ENCODE data around the gene IPMK. TPM values are rescaled to one million over a fixed set of nuclear protein-coding genes. Genes with fewer than 3 reads are reported as not detected.

Gene IPMK
- 7.5 and 7.7 TPM in 2 replicates for total RNA-seq

GRCh38 chr10:58267713-58268453, at the start of gene IPMK:
Gene IPMK (minus strand): TSS chr10:58267894. CDS start chr10:58267611, 283 bp downstream.
- peak; percentile 94 for DNase-seq (ENCODE audit: low spot score)
- Mint-ChIP-seq H3K27ac (peak within 1 kb of the TSS; percentile 95), H3K9me3 (no peaks in the 10 kb centered on the region), H3K36me3 (ENCODE audit: low read depth) (peaks cover 5% of the 10 kb centered on the region), H3K4me3 (ENCODE audit: low read depth) (peak within 1 kb of the TSS; percentile 90), H3K4me1 (ENCODE audit: low read depth) (peaks cover 24% of the 10 kb centered on the region), H3K27me3 (ENCODE audit: low read depth) (no peaks in the 10 kb centered on the region)
- intact Hi-C loops (cut with micrococcal nuclease): loop anchor here (1.0 to 10.0 kb wide), 3 partner anchors 31 to 1637 kb away; partner anchors contain the start of genes CCDC6 and UBE2D1

GRCh38 chr10:58316874-58317273, 49.2 kb upstream of the IPMK start:
- Mint-ChIP-seq H3K27me3 (ENCODE audit: low read depth) (peaks cover 27% of the 10 kb centered on the region), H3K9me3 (no peaks in the 10 kb centered on the region), H3K4me1 (ENCODE audit: low read depth) (no peaks in the 10 kb centered on the region), H3K4me3 (ENCODE audit: low read depth) (no peak overlapping the region), H3K36me3 (ENCODE audit: low read depth) (no peaks in the 10 kb centered on the region), H3K27ac (no peak overlapping the region)
- intact Hi-C loops (cut with micrococcal nuclease): no loop called here
- DNase-seq (ENCODE audit: low spot score): no peak

GRCh38 chr10:58311026-58311425, 43.3 kb upstream of the IPMK start:
- intact Hi-C loops (cut with micrococcal nuclease): no loop called here
- H3K36me3 Mint-ChIP-seq (ENCODE audit: low read depth): no peaks in the 10 kb centered on the region
- no peak overlapping the region for H3K4me3 Mint-ChIP-seq (ENCODE audit: low read depth)
- no peaks in the 10 kb centered on the region for H3K4me1 Mint-ChIP-seq (ENCODE audit: low read depth)
- no peaks in the 10 kb centered on the region for H3K9me3 Mint-ChIP-seq
- DNase-seq (ENCODE audit: low spot score): no peak
- H3K27ac Mint-ChIP-seq: no peak overlapping the region
- H3K27me3 Mint-ChIP-seq (ENCODE audit: low read depth): peaks cover 31% of the 10 kb centered on the region

- Mint-ChIP-seq H3K9me3 (no peaks in the 10 kb centered on the region), H3K27ac (no peak overlapping the region), H3K27me3 (ENCODE audit: low read depth) (peaks cover 25% of the 10 kb centered on the region), H3K4me3 (ENCODE audit: low read depth) (no peak overlapping the region), H3K4me1 (ENCODE audit: low read depth) (no peaks in the 10 kb centered on the region), H3K36me3 (ENCODE audit: low read depth) (no peaks in the 10 kb centered on the region)
- no peak for DNase-seq (ENCODE audit: low spot score)
- intact Hi-C loops (cut with micrococcal nuclease): no loop called here
Measured at GRCh38 chr10:58307676-58308075, 40.0 kb upstream of the IPMK start.

- H3K36me3 Mint-ChIP-seq (ENCODE audit: low read depth): no peaks in the 10 kb centered on the region
- intact Hi-C loops (cut with micrococcal nuclease): no loop called here
Measured at GRCh38 chr10:58305821-58306220, 38.1 kb upstream of the IPMK start.

GRCh38 chr10:58304099-58304633, 36.5 kb upstream of the IPMK start:
- Mint-ChIP-seq H3K27me3 (ENCODE audit: low read depth) (peaks cover 20% of the 10 kb centered on the region), H3K9me3 (no peaks in the 10 kb centered on the region), H3K27ac (no peak overlapping the region), H3K4me1 (ENCODE audit: low read depth) (peaks cover 2% of the 10 kb centered on the region), H3K36me3 (ENCODE audit: low read depth) (no peaks in the 10 kb centered on the region), H3K4me3 (ENCODE audit: low read depth) (no peak overlapping the region)
- no peak for DNase-seq (ENCODE audit: low spot score)
- intact Hi-C loops (cut with micrococcal nuclease): no loop called here

More at GRCh38 chr10:58305821-58306220, 38.1 kb upstream of the IPMK start:
- no peaks in the 10 kb centered on the region for H3K4me1 Mint-ChIP-seq (ENCODE audit: low read depth)
- H3K27me3 Mint-ChIP-seq (ENCODE audit: low read depth): peaks cover 26% of the 10 kb centered on the region
- H3K9me3 Mint-ChIP-seq: no peaks in the 10 kb centered on the region
- no peak overlapping the region for H3K27ac Mint-ChIP-seq
- H3K4me3 Mint-ChIP-seq (ENCODE audit: low read depth): no peak overlapping the region
- no peak for DNase-seq (ENCODE audit: low spot score)

GRCh38 chr10:58302254-58302653, 34.6 kb upstream of the IPMK start:
- peaks cover 2% of the 10 kb centered on the region for H3K4me1 Mint-ChIP-seq (ENCODE audit: low read depth)
- DNase-seq (ENCODE audit: low spot score): no peak

GRCh38 chr10:58300676-58301075, 33.0 kb upstream of the IPMK start:
- H3K36me3 Mint-ChIP-seq (ENCODE audit: low read depth): no peaks in the 10 kb centered on the region
- DNase-seq (ENCODE audit: low spot score): no peak
- H3K27ac Mint-ChIP-seq: no peak overlapping the region
- H3K27me3 Mint-ChIP-seq (ENCODE audit: low read depth): peaks cover 11% of the 10 kb centered on the region
- peaks cover 2% of the 10 kb centered on the region for H3K4me1 Mint-ChIP-seq (ENCODE audit: low read depth)
- H3K9me3 Mint-ChIP-seq: no peaks in the 10 kb centered on the region
- H3K4me3 Mint-ChIP-seq (ENCODE audit: low read depth): no peak overlapping the region
- intact Hi-C loops (cut with micrococcal nuclease): no loop called here

More at GRCh38 chr10:58302254-58302653, 34.6 kb upstream of the IPMK start:
- peaks cover 16% of the 10 kb centered on the region for H3K27me3 Mint-ChIP-seq (ENCODE audit: low read depth)
- intact Hi-C loops (cut with micrococcal nuclease): no loop called here
- H3K9me3 Mint-ChIP-seq: no peaks in the 10 kb centered on the region
- no peaks in the 10 kb centered on the region for H3K36me3 Mint-ChIP-seq (ENCODE audit: low read depth)
- H3K27ac Mint-ChIP-seq: no peak overlapping the region
- H3K4me3 Mint-ChIP-seq (ENCODE audit: low read depth): no peak overlapping the region

- no peak overlapping the region for H3K27ac Mint-ChIP-seq
- intact Hi-C loops (cut with micrococcal nuclease): loop anchor here (1.0 kb wide), 1 partner anchor 86 kb away; the partner anchor contains the start of gene TFAM
Measured at GRCh38 chr10:58299580-58299979, 31.9 kb upstream of the IPMK start.

GRCh38 chr10:58293989-58294388, 26.3 kb upstream of the IPMK start:
- Mint-ChIP-seq H3K9me3 (no peaks in the 10 kb centered on the region), H3K27ac (no peak overlapping the region), H3K4me3 (ENCODE audit: low read depth) (no peak overlapping the region), H3K27me3 (ENCODE audit: low read depth) (no peaks in the 10 kb centered on the region), H3K36me3 (ENCODE audit: low read depth) (peaks cover 3% of the 10 kb centered on the region), H3K4me1 (ENCODE audit: low read depth) (peaks cover 1% of the 10 kb centered on the region)
- intact Hi-C loops (cut with micrococcal nuclease): no loop called here
- DNase-seq (ENCODE audit: low spot score): no peak

More at GRCh38 chr10:58299580-58299979, 31.9 kb upstream of the IPMK start:
- peaks cover 2% of the 10 kb centered on the region for H3K4me1 Mint-ChIP-seq (ENCODE audit: low read depth)
- H3K27me3 Mint-ChIP-seq (ENCODE audit: low read depth): peaks cover 11% of the 10 kb centered on the region
- DNase-seq (ENCODE audit: low spot score): peak; percentile 12
- no peak overlapping the region for H3K4me3 Mint-ChIP-seq (ENCODE audit: low read depth)
- H3K36me3 Mint-ChIP-seq (ENCODE audit: low read depth): no peaks in the 10 kb centered on the region
- H3K9me3 Mint-ChIP-seq: no peaks in the 10 kb centered on the region

- peaks cover 8% of the 10 kb centered on the region for H3K36me3 Mint-ChIP-seq (ENCODE audit: low read depth)
- H3K4me3 Mint-ChIP-seq (ENCODE audit: low read depth): no peak overlapping the region
- intact Hi-C loops (cut with micrococcal nuclease): loop anchor here (1.0 kb wide), 2 partner anchors 9 to 114 kb away; no protein-coding TSS in a partner anchor
- H3K27me3 Mint-ChIP-seq (ENCODE audit: low read depth): no peaks in the 10 kb centered on the region
- H3K9me3 Mint-ChIP-seq: no peaks in the 10 kb centered on the region
- no peak overlapping the region for H3K27ac Mint-ChIP-seq
- H3K4me1 Mint-ChIP-seq (ENCODE audit: low read depth): peaks cover 1% of the 10 kb centered on the region
- DNase-seq (ENCODE audit: low spot score): no peak
Measured at GRCh38 chr10:58291538-58292174, 24.0 kb upstream of the IPMK start.

- Mint-ChIP-seq H3K4me1 (ENCODE audit: low read depth) (peaks cover 31% of the 10 kb centered on the region), H3K36me3 (ENCODE audit: low read depth) (peaks cover 35% of the 10 kb centered on the region), H3K27ac (peak overlapping the region; percentile 1), H3K27me3 (ENCODE audit: low read depth) (no peaks in the 10 kb centered on the region), H3K9me3 (no peaks in the 10 kb centered on the region), H3K4me3 (ENCODE audit: low read depth) (peak overlapping the region; percentile 38)
- peak; percentile 32 for DNase-seq (ENCODE audit: low spot score)
- intact Hi-C loops (cut with micrococcal nuclease): loop anchor here (1.0 to 10.0 kb wide), 7 partner anchors 9 to 1600 kb away; partner anchors contain the start of genes BICC1, CISD1, TFAM and UBE2D1
Measured at GRCh38 chr10:58282615-58283014, 14.9 kb upstream of the IPMK start.

All from activated T-helper 2 cell treated with anti-CD3 and anti-CD28 coated beads, Interferon-gamma antibody, Interleukin-2, Interleukin-4, amounts not matched to agents 10 μg/mL and 5 μg/mL and 100 μg/mL, durations not matched to agents 14 hours and 24 hours and 36 hours (primary cell).